ENCODE results near the gene CHFR.
"Not testable (repeated sequence)": the region's sequence is repeated elsewhere in the genome, so short reads cannot be mapped to it uniquely, and the experiment has no call there.

The CHFR gene

GRCh38 chr12:132807295-132808092 lies 79.9 kb downstream of the CHFR start:
- DNase-seq = no peak

GRCh38 chr12:132806857-132807256 lies 80.5 kb downstream of the CHFR start:
- DNase-seq = peak; percentile 9 to 26

- no peak for DNase-seq
Measured at GRCh38 chr12:132804426-132804861, 83.0 kb downstream of the CHFR start.

GRCh38 chr12:132803888-132804287 lies 83.5 kb downstream of the CHFR start:
- DNase-seq = no peak

- DNase-seq = no peak
Measured at GRCh38 chr12:132803125-132803524, 84.3 kb downstream of the CHFR start.

GRCh38 chr12:132801741-132802140 lies 85.7 kb downstream of the CHFR start:
- DNase-seq = no peak

GRCh38 chr12:132798836-132799235 lies 88.6 kb downstream of the CHFR start:
- DNase-seq = no peak

GRCh38 chr12:132797820-132798570 lies 89.4 kb downstream of the CHFR start:
- no peak for DNase-seq

- no peak for DNase-seq
Measured at GRCh38 chr12:132795847-132796246, 91.6 kb downstream of the CHFR start.

- DNase-seq = not testable (repeated sequence)
Measured at GRCh38 chr12:132791940-132792339, 95.5 kb downstream of the CHFR start.

GRCh38 chr12:132789099-132789471 lies 98.3 kb downstream of the CHFR start:
- no peak for DNase-seq

- DNase-seq = no peak
Measured at GRCh38 chr12:132788375-132789098, 98.9 kb downstream of the CHFR start.

GRCh38 chr12:132787877-132788276 lies 99.5 kb downstream of the CHFR start:
- no peak for DNase-seq

- no peak for DNase-seq
Measured at GRCh38 chr12:132786192-132786591, 101.2 kb downstream of the CHFR start.

- no peak for DNase-seq
Measured at GRCh38 chr12:132784580-132784979, 102.8 kb downstream of the CHFR start.

- no peak for DNase-seq
Measured at GRCh38 chr12:132783917-132784531, 103.4 kb downstream of the CHFR start.
